Urinary bladder (tissue), 4 donors: ENCODE results near the gene ADGRB3. TPM values are rescaled to one million over a fixed set of nuclear protein-coding genes. Genes with fewer than 3 reads are reported as not detected.
A peak's percentile ranks its signal among the peaks of the same experiment; 100 is the strongest.
"Not testable (repeated sequence)": the region's sequence is repeated elsewhere in the genome, so short reads cannot be mapped to it uniquely, and the experiment has no call there.

Experiments used
- DNase-seq: peaks from one replicate; pipeline ENCODE4 v3.0.0-alpha.2; 2015; ENCODE audit errors: extremely low spot score
- H3K27ac ChIP-seq: one replicate; pipeline ENCODE4 v1.5.1; 2013; ENCODE audit warnings: low read depth, mild to moderate bottlenecking, moderate library complexity
- H3K36me3 ChIP-seq: one replicate; pipeline ENCODE4 v1.6.1; 2013; ENCODE audit warnings: mild to moderate bottlenecking, moderate library complexity; ENCODE audit not compliant: insufficient read depth
- H3K4me1 ChIP-seq: one replicate; pipeline ENCODE4 v1.6.1; 2013; ENCODE audit warnings: mild to moderate bottlenecking, moderate library complexity; ENCODE audit not compliant: insufficient read depth
- H3K4me3 ChIP-seq: one replicate; pipeline ENCODE4 v1.5.1; 2013; ENCODE audit warnings: low read depth, low read length
- WGBS: extraction: QIAGEN DNeasy Blood & Tissue Kit; methylation state at CpG from one replicate; pipeline ENCODE4 v1.1.7; 2013; 5-methylcytosine and 5-hydroxymethylcytosine counted together
- polyA plus RNA-seq: library from polyadenylated mRNA; stranded (reverse); fragments of 200-250 nt; gene quantifications from one replicate; pipeline ENCODE4 v1.2.3, GENCODE V29; 2013
- total RNA-seq: library from RNA; depleted of rRNA; stranded (reverse); fragments of >200 nt; gene quantifications from one replicate; pipeline ENCODE4 v1.2.3, GENCODE V29; 2014
- donor health status: healthy with polysubstance abuse.
- donor health status: healthy.

ADGRB3 gene
- total and polyA plus RNA-seq, 2 donors: 4.7 to 29.4 TPM

DNA sequence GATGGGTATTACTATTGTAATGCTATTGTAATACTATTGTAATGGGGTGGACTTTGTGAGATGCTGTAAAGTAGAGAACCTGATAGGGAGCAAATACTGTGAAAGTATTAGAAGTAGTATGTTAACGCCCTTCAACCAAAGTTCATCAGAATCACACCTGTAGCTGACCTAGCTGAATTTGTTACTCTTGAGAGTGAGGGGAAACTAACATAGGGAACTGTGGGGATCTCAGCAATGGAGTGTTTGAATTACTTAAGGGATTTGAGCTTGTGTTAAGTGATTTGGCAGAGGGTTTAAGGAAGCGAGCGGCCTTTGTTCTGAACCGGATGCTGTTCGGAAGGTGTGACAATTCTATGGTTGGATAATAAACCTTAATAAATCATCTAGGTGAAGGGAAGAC lies 312.6 kb downstream of the ADGRB3 start:
- 92% methylated on average over 5 of the region's 5 CpGs for WGBS
- H3K27ac ChIP-seq: no peak overlapping the region
- no peak for DNase-seq

GRCh38 chr6:68951270-68951669 lies 316.2 kb downstream of the ADGRB3 start:
- no peak overlapping the region for H3K27ac ChIP-seq
- H3K4me1 ChIP-seq: no peaks in the 10 kb centered on the region
- no peaks in the 10 kb centered on the region for H3K36me3 ChIP-seq
- 61% methylated on average over 10 of the region's 10 CpGs for WGBS
- DNase-seq: no peak
- no peak overlapping the region for H3K4me3 ChIP-seq

More for the DNA sequence above, 312.6 kb downstream of the ADGRB3 start:
- H3K4me1 ChIP-seq: no peaks in the 10 kb centered on the region
- no peak overlapping the region for H3K4me3 ChIP-seq
- H3K36me3 ChIP-seq: no peaks in the 10 kb centered on the region

GRCh38 chr6:68958327-68958726 lies 323.2 kb downstream of the ADGRB3 start:
- DNase-seq: no peak
- 56% methylated on average over 2 of the region's 2 CpGs for WGBS
- H3K27ac ChIP-seq: no peak overlapping the region
- no peaks in the 10 kb centered on the region for H3K4me1 ChIP-seq
- H3K4me3 ChIP-seq: no peak overlapping the region
- peaks cover 2% of the 10 kb centered on the region for H3K36me3 ChIP-seq

- Histone ChIP-seq H3K4me1 (no peaks in the 10 kb centered on the region), H3K36me3 (peaks cover 3% of the 10 kb centered on the region), H3K4me3 (no peak overlapping the region), H3K27ac (no peak overlapping the region)
- DNase-seq: no peak
- WGBS: 50% methylated on average over 11 of the region's 11 CpGs
Observed at GRCh38 chr6:68967549-68968300, 332.6 kb downstream of the ADGRB3 start.

DNA sequence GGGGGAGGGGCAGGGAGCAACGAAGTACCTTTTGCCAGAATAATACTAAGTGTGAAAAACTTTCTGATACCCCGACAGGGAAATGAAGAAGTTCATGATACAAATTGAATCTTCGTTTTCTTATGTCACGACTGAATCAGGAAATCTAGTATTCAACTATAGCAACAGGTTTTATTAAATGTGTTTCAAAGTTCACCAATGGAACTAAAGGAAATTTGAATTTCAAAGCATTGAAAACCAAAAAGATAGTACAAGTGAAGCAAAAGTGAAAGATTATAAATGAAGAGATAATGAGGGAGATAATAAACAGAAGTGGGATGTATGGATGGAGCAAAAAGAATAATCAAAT lies 333.2 kb downstream of the ADGRB3 start:
- Histone ChIP-seq H3K4me3 (no peak overlapping the region), H3K36me3 (peaks cover 2% of the 10 kb centered on the region), H3K4me1 (no peaks in the 10 kb centered on the region), H3K27ac (no peak overlapping the region)
- 23% methylated on average over 4 of the region's 4 CpGs for WGBS
- DNase-seq: no peak

- Histone ChIP-seq H3K36me3 (no peaks in the 10 kb centered on the region), H3K27ac (no peak overlapping the region), H3K4me1 (no peaks in the 10 kb centered on the region), H3K4me3 (no peak overlapping the region)
- no peak for DNase-seq
Observed at GRCh38 chr6:68973066-68973465, 338.0 kb downstream of the ADGRB3 start.

DNA sequence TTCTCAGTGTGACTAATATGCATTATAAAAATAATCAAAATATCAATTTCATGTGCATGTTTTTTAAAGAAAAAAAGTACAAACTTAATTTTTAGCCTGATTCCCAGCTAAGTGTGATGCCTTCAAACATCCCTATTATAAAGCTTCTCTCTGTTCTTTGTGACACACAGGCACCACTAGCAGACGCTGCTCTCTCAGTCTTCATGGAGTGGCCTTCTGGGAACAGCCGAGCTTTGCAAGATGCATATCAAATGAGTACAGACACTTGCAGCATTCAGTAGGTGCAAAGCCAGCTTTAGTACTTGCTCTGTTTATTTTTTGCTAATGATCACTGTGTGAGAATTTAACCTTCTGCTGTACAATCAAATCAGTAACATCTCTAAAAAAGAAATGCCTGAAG lies 340.0 kb downstream of the ADGRB3 start:
- Histone ChIP-seq H3K36me3 (no peaks in the 10 kb centered on the region), H3K4me1 (no peaks in the 10 kb centered on the region), H3K27ac (no peak overlapping the region), H3K4me3 (no peak overlapping the region)
- 45% methylated on average over 2 of the region's 2 CpGs for WGBS
- peak; percentile 11 for DNase-seq

- H3K27ac ChIP-seq: no peak overlapping the region
- H3K36me3 ChIP-seq: no peaks in the 10 kb centered on the region
- no peaks in the 10 kb centered on the region for H3K4me1 ChIP-seq
- no peak for DNase-seq
- no peak overlapping the region for H3K4me3 ChIP-seq
Observed at GRCh38 chr6:68975816-68976215, 340.7 kb downstream of the ADGRB3 start.

DNA sequence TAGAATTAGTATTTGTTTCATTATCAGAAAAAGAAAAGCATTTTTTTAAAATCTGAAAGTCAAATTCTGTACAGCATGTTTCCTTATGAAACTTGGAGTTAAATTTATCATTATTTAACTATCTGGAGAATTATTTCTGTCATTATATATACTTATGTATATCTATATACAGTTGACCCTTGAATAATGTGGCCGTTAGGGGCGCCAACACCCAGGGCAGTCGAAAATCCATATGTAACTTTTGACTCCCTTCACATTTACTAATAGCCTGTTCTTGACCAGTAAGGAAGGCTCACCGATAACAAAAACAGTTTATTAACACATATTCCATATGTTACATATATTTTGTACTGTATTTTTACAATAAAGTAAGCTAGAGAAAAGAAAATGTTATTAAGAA lies 341.2 kb downstream of the ADGRB3 start:
- no peak for DNase-seq
- WGBS: 82% methylated on average over 4 of the region's 4 CpGs
- H3K4me3 ChIP-seq: no peak overlapping the region
- no peaks in the 10 kb centered on the region for H3K36me3 ChIP-seq
- no peaks in the 10 kb centered on the region for H3K4me1 ChIP-seq
- no peak overlapping the region for H3K27ac ChIP-seq

- H3K4me3 ChIP-seq: no peak overlapping the region
- DNase-seq: no peak
- H3K27ac ChIP-seq: no peak overlapping the region
- no peaks in the 10 kb centered on the region for H3K4me1 ChIP-seq
- no peaks in the 10 kb centered on the region for H3K36me3 ChIP-seq
Observed at GRCh38 chr6:68978411-68978810, 343.3 kb downstream of the ADGRB3 start.

- H3K27ac ChIP-seq, DNase-seq, H3K4me3 ChIP-seq, H3K36me3 ChIP-seq, H3K4me1 ChIP-seq: not testable (repeated sequence)
- WGBS: 85% methylated on average over 7 of the region's 7 CpGs
Observed at GRCh38 chr6:68981668-68982067, 346.6 kb downstream of the ADGRB3 start.

DNA sequence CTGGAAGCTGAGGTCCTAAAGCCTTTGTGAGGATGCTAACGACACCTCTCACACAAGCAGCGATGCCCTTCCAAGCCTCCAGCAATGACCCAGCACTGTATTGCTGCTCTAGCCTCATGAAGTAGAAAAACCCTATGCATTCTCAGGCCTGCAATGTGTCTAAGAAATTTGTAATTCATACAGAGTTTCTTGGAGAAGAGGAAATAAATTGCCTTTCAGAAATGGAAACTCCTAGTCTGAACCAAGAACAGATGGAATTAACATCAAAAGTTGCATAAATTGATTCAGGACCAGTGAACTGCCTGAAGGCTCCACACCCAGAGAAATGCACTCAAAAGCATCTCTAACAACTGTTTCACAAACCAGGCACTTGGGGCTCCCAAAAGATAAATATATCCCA lies 353.6 kb downstream of the ADGRB3 start:
- Histone ChIP-seq H3K4me3 (no peak overlapping the region), H3K4me1 (no peaks in the 10 kb centered on the region), H3K36me3 (no peaks in the 10 kb centered on the region), H3K27ac (no peak overlapping the region)
- 92% methylated on average over 2 of the region's 2 CpGs for WGBS
- DNase-seq: no peak

DNA sequence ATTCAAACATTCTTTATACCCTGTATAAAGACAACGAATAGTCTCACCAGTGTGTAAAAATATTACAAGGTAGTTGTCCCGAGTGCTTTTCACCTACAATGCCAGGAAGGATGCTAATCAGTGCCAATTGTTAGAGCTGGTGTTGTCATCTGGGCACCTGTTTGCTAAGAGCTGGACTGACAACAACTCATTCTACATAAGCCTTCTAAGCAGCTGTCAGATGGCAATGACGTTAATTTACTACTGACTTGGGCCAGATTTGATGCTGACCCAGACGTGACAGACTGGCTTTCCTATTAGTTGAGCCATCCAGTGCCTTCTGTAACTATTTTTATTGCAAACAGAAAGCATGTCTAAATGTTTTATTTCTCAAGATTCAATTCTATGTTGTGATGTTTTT lies 355.2 kb downstream of the ADGRB3 start:
- H3K4me1 ChIP-seq: no peaks in the 10 kb centered on the region
- H3K4me3 ChIP-seq: no peak overlapping the region
- 71% methylated on average over 4 of the region's 4 CpGs for WGBS
- no peak for DNase-seq
- no peaks in the 10 kb centered on the region for H3K36me3 ChIP-seq
- H3K27ac ChIP-seq: no peak overlapping the region

DNA sequence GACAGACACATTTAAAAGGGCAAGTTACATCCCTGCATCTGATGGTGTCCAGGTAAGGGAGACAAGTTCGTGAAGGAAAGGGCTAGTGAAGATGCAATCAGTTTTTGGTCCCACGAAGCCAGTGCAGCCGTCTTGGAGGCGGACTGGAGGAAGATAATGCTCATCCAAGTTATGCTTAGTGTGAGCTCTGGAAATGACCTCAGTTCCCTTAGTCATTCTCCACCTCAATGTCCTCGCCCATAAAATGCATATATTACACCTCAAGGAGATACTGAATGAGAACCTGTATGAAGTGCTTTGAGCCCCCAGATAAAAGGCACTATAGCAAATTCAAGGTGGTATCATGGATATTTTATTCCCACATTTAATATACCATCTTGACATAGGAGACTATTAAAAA lies 358.8 kb downstream of the ADGRB3 start:
- Histone ChIP-seq H3K36me3 (no peaks in the 10 kb centered on the region), H3K4me3 (no peak overlapping the region), H3K4me1 (no peaks in the 10 kb centered on the region), H3K27ac (no peak overlapping the region)
- WGBS: 83% methylated on average over 5 of the region's 5 CpGs
- no peak for DNase-seq

DNA sequence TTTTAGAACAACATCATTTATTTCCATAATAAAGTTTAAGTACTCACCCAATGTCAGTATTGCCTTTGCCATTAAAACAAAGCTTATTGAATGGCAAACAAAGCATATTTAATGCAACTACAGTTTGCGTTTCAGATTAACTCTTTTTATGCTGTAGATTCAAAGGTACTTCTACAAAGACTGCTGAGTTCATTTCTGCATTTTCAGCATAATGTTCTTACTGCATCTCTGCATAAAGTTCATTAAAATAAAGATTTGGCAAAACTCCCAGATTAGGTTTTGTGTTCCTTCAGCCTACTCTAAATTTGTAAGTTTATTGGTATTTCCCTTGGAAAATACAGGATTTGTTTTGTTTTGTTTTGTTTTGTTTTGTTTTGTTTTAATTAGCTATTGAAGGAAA lies 359.4 kb downstream of the ADGRB3 start:
- no peak for DNase-seq
- H3K27ac ChIP-seq: no peak overlapping the region
- WGBS: 53% methylated on average over 1 of the region's 1 CpG
- no peaks in the 10 kb centered on the region for H3K36me3 ChIP-seq
- H3K4me1 ChIP-seq: no peaks in the 10 kb centered on the region
- no peak overlapping the region for H3K4me3 ChIP-seq
